Measurements from ENCODE around the gene CELSR2.

Gene CELSR2

DNA sequence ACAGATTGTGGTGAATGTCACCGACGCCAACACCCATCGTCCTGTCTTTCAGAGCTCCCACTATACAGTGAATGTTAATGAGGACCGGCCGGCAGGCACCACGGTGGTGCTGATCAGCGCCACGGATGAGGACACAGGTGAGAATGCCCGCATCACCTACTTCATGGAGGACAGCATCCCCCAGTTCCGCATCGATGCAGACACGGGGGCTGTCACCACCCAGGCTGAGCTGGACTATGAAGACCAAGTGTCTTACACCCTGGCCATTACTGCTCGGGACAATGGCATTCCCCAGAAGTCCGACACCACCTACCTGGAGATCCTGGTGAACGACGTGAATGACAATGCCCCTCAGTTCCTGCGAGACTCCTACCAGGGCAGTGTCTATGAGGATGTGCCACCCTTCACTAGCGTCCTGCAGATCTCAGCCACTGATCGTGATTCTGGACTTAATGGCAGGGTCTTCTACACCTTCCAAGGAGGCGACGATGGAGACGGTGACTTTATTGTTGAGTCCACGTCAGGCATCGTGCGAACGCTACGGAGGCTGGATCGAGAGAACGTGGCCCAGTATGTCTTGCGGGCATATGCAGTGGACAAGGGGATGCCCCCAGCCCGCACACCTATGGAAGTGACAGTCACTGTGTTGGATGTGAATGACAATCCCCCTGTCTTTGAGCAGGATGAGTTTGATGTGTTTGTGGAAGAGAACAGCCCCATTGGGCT, 3.0 kb downstream of the CELSR2 start:
- Mint-ChIP-seq H3K4me1 (ENCODE audit: low read depth) (peaks cover 4% of the 10 kb centered on the region), H3K27me3 (ENCODE audit: low read depth) (peaks cover 16% of the 10 kb centered on the region), H3K36me3 (ENCODE audit: low read depth) (no peaks in the 10 kb centered on the region), H3K9me3 (no peaks in the 10 kb centered on the region), H3K27ac (no peak overlapping the region), H3K4me3 (no peak overlapping the region)

DNA sequence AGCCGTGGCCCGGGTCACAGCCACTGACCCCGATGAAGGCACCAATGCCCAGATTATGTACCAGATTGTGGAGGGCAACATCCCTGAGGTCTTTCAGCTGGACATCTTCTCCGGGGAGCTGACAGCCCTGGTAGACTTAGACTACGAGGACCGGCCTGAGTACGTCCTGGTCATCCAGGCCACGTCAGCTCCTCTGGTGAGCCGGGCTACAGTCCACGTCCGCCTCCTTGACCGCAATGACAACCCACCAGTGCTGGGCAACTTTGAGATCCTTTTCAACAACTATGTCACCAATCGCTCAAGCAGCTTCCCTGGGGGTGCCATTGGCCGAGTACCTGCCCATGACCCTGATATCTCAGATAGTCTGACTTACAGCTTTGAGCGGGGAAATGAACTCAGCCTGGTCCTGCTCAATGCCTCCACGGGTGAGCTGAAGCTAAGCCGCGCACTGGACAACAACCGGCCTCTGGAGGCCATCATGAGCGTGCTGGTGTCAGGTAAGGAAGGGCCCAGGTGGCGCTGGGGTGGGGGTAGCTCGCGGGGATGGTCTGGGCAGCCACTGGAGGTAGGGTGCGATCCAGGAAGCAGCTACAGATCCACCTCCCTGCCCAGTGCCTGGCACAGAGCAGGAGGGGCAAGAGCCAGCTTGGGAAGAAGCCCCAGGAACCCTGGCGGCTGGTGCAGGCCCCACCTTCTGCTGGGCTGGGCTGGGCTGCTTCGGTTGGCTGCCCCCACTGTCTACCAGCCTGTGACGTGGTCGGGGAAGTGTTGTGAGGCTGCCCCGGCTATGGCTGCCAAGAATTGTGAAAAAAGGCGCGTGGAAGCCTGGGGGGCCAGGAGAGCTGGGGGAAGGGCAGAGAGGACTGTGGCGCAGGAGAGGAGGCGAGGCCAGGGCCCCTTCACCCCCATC, 3.8 kb downstream of the CELSR2 start:
- Mint-ChIP-seq H3K4me1 (ENCODE audit: low read depth) (peaks cover 4% of the 10 kb centered on the region), H3K4me3 (no peak overlapping the region), H3K9me3 (no peaks in the 10 kb centered on the region), H3K27me3 (ENCODE audit: low read depth) (peaks cover 16% of the 10 kb centered on the region), H3K36me3 (ENCODE audit: low read depth) (no peaks in the 10 kb centered on the region), H3K27ac (no peak overlapping the region)

DNA sequence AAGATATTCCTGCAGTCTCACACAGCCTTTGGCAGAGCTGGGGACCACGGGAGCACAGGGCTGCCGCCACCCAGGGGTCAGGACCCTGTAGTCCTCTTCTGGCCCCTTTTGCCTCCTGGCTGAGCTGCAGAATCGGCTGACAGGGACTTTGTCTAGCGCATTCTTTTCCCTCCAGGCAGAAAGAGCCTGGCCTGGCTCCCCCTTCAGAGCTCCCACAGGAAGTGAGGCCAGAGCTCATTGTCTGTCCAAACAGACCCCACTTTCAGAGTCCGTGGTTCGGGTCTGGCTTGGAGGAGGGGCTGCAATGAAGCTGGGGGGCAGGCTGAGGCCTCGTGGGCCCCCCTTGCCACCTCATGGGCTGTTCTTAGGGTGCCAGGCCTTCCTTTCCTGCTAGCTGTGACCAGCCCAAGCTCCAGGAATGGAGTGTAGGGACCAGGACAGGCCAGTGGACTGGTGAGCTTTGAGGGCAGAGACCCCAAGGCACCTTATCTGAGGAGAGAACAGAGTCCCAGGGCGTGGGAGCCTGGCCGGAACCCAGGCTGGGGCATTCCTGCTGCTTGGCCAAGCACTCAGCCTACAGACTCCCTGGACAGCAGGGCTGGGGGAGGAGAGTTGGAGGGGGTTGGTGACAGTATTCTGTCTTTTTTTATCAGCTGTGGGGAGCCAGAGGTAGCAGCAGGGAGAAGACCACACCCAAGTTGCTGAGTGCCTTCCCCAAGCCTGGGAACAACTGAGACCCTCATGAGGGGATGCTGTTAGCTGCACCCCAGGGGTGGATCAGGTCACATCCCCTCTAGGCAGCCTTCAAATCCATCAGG, 4.7 kb downstream of the CELSR2 start:
- Mint-ChIP-seq H3K9me3 (no peaks in the 10 kb centered on the region), H3K4me3 (no peak overlapping the region), H3K27ac (no peak overlapping the region), H3K36me3 (ENCODE audit: low read depth) (no peaks in the 10 kb centered on the region), H3K27me3 (ENCODE audit: low read depth) (peaks cover 14% of the 10 kb centered on the region), H3K4me1 (ENCODE audit: low read depth) (peaks cover 3% of the 10 kb centered on the region)

DNA sequence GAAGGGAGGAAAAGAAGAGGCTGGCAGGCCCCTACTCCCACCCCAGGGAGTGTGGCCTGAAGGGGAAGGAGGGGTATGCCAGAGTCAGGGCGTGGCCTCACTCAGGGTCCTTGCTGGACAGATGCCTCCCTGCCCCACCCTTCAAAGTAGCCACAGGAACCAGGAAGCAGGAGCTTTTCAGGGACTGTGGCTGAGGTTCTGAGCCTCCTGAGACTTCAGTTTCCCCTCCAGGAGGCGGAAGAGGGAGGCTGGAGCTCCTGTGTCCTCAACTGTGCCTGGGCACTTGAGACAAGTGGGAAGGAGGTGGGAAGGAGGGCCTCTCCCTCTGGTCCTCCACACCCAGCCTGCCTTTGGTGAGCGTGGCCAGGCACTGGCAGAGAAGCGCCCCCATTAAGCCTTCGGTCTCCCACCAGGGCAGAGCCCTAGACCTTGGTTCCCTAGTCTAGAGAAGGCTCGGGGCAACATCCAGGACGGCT, 5.3 kb downstream of the CELSR2 start:
- no peaks in the 10 kb centered on the region for H3K4me1 Mint-ChIP-seq (ENCODE audit: low read depth)
- H3K9me3 Mint-ChIP-seq: no peaks in the 10 kb centered on the region
- H3K27ac Mint-ChIP-seq: no peak overlapping the region

DNA sequence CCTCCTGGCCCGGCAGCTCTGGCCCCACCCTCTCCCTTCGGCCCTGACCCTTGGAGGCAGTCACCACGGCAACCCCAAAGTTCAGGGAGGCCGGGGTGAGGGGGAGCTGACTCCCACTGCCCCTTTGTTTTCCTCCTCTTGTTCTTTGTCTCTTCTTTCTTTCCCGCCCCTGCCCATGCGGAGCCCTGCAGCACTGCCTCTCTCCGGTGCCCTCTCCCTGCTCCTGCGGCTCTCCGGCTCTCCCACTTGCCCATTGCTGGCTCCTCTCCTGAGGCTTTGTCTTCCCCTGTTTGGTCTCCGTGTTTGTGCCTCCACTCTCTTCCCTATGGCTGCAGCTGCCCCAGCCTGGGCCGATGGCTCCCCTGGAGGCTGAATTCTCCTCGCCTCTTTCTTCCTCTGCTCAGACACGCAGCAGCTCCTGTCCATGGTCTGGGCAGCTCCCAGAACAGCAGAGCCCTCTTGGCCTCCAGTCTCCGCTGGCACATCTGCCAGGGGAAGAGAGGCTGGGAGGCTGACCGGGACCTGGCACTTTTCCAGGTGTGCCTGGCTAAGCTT, 5.8 kb downstream of the CELSR2 start:
- Mint-ChIP-seq H3K27me3 (ENCODE audit: low read depth) (peaks cover 11% of the 10 kb centered on the region), H3K4me3 (no peak overlapping the region), H3K36me3 (ENCODE audit: low read depth) (no peaks in the 10 kb centered on the region), H3K27ac (no peak overlapping the region), H3K9me3 (no peaks in the 10 kb centered on the region), H3K4me1 (ENCODE audit: low read depth) (no peaks in the 10 kb centered on the region)

More for the DNA sequence above, 5.3 kb downstream of the CELSR2 start:
- Mint-ChIP-seq H3K27me3 (ENCODE audit: low read depth) (peaks cover 11% of the 10 kb centered on the region), H3K4me3 (no peak overlapping the region), H3K36me3 (ENCODE audit: low read depth) (no peaks in the 10 kb centered on the region)

DNA sequence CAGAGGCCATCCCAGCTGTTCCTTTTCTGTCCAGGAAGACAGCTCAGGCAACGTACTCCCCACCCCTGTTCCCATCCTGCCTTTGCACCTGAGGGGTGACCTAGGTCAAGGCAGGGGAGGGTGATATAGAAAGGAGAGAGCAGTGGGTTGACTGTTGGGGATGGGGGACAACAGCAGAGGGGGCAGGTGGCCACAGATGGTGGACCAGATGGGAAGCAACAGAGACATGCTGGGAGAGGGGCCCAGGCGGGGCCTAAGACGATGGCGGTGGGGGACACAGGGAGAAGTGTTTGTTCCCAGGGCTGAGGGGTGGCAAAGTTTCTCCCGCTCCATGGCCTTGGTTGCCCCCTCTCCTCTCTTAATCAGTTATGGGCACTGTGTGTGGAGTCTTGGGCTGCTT, 6.3 kb downstream of the CELSR2 start:
- H3K4me1 Mint-ChIP-seq (ENCODE audit: low read depth): no peaks in the 10 kb centered on the region
- H3K9me3 Mint-ChIP-seq: no peaks in the 10 kb centered on the region
- H3K36me3 Mint-ChIP-seq (ENCODE audit: low read depth): no peaks in the 10 kb centered on the region
- peaks cover 9% of the 10 kb centered on the region for H3K27me3 Mint-ChIP-seq (ENCODE audit: low read depth)
- no peak overlapping the region for H3K27ac Mint-ChIP-seq
- no peak overlapping the region for H3K4me3 Mint-ChIP-seq

DNA sequence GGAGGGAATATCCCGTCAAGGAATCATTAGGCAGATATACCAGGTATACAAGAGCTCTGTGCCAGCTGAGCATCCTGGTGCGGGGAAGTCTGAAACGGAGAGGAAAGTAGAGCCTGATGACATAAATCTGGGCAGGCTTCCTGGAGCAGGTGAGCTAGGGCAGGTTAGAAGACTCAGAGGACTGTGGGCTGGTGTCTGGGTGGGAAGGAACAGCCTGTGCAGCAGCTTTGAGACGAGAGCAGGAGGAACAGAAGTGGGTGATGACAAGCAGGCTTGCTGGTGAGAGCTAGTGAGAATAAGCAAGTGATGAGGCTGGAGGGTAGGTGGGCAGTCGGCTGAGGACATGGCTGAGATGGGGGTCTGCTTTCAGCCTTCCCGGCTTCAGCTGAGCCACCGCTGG, 6.7 kb downstream of the CELSR2 start:
- no peaks in the 10 kb centered on the region for H3K4me1 Mint-ChIP-seq (ENCODE audit: low read depth)
- peak overlapping the region; percentile 5 for H3K27ac Mint-ChIP-seq
- H3K36me3 Mint-ChIP-seq (ENCODE audit: low read depth): no peaks in the 10 kb centered on the region
- H3K9me3 Mint-ChIP-seq: no peaks in the 10 kb centered on the region
- peaks cover 6% of the 10 kb centered on the region for H3K27me3 Mint-ChIP-seq (ENCODE audit: low read depth)
- H3K4me3 Mint-ChIP-seq: no peak overlapping the region

DNA sequence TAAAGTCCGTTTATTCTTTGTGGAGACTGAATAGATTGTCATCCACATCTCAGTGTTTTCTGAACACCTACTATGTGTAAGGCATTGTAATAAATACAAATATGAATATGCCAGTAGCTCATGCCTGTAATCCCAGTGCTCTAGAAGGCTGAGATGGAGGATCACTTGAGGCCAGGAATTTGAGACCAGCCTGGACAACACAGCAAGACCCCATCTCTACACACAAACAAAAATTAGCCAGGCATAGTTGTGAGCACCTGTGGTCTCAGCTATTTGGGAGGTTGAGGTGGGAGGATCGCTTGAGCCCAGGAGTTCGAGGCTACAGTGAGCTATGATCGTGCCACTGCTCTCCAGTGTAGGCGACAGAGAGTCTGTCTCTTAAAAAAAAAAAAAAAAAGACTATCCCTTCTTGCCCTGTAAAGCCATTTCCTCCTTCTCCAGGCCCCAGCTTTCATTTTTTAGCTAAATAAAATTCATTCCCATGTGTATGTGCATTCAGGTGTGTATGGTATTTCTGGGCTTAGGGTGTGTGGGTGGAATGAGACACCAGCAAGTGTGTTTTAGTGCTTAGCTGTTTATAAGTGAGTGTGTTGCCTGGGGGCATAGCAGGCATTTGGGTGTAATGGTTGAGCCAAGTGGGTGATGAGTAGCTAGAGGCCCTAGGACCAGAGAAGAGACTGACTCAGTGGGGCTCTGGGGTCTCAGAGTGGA, 7.8 kb downstream of the CELSR2 start:
- Mint-ChIP-seq H3K36me3 (ENCODE audit: low read depth) (no peaks in the 10 kb centered on the region), H3K27ac (no peak overlapping the region), H3K4me3 (no peak overlapping the region), H3K9me3 (no peaks in the 10 kb centered on the region), H3K27me3 (ENCODE audit: low read depth) (no peaks in the 10 kb centered on the region), H3K4me1 (ENCODE audit: low read depth) (no peaks in the 10 kb centered on the region)

DNA sequence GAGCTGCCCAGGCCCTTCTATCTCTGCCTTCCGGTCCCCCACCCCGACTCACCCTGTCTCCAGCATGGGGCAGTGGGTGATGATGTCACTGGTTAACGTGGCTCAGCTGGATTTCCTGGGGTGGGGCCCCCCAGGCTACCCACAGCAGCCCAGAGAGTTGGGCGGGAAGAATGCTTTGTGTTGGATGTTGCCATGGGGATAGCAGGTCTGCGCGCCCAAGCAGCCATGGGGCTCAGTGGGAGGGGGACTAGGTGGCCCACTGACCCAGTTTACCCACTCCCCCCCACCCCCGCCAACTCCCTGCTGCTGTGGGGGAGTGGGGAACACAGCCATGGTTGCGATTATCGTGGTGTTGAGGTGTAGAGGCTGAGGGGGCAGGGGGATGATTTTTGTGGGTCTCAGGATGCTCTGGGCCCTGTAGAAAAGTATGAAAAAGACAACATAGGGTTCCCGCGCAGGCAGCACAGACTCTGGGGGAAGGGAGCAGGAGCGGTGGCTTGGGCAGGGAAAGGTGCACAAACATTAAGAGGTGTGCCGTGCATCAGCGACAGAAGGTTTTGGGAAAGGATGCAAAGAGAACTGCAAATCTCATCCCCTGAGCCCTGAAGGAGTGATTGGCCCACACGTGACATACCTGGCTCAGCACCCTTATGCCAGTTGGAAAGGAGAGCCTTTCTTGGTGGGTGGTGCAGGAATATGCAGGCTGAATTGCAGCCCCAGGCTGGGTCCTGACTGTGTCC, 8.5 kb downstream of the CELSR2 start:
- Mint-ChIP-seq H3K27ac (no peak overlapping the region), H3K4me3 (no peak overlapping the region), H3K27me3 (ENCODE audit: low read depth) (no peaks in the 10 kb centered on the region), H3K36me3 (ENCODE audit: low read depth) (no peaks in the 10 kb centered on the region), H3K4me1 (ENCODE audit: low read depth) (no peaks in the 10 kb centered on the region), H3K9me3 (no peaks in the 10 kb centered on the region)

DNA sequence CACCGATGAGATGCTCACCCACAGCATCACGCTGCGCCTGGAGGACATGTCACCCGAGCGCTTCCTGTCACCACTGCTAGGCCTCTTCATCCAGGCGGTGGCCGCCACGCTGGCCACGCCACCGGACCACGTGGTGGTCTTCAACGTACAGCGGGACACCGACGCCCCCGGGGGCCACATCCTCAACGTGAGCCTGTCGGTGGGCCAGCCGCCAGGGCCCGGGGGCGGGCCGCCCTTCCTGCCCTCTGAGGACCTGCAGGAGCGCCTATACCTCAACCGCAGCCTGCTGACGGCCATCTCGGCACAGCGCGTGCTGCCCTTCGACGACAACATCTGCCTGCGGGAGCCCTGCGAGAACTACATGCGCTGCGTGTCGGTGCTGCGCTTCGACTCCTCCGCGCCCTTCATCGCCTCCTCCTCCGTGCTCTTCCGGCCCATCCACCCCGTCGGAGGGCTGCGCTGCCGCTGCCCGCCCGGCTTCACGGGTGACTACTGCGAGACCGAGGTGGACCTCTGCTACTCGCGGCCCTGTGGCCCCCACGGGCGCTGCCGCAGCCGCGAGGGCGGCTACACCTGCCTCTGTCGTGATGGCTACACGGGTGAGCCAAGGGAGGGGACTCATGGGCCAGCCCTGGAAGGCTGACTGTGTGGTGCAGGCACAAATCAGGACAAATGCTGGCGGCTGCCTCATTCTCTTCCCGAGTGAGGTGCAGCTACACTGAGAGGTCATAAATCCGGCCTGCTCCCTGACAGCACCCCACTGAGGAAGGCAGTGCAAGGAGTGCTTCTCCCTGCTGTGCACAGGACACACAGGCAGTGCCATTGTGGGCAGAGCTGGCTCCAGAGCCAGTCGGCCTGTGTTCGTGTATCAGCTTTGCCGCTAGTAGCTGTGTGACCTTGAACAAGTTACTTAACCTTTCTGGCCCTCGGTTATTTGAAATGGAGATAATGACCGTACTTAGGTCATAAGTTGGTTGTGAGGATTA, 9.4 kb downstream of the CELSR2 start:
- H3K9me3 Mint-ChIP-seq: no peaks in the 10 kb centered on the region
- H3K4me1 Mint-ChIP-seq (ENCODE audit: low read depth): no peaks in the 10 kb centered on the region
- H3K4me3 Mint-ChIP-seq: no peak overlapping the region
- no peaks in the 10 kb centered on the region for H3K27me3 Mint-ChIP-seq (ENCODE audit: low read depth)
- H3K36me3 Mint-ChIP-seq (ENCODE audit: low read depth): no peaks in the 10 kb centered on the region
- H3K27ac Mint-ChIP-seq: no peak overlapping the region

DNA sequence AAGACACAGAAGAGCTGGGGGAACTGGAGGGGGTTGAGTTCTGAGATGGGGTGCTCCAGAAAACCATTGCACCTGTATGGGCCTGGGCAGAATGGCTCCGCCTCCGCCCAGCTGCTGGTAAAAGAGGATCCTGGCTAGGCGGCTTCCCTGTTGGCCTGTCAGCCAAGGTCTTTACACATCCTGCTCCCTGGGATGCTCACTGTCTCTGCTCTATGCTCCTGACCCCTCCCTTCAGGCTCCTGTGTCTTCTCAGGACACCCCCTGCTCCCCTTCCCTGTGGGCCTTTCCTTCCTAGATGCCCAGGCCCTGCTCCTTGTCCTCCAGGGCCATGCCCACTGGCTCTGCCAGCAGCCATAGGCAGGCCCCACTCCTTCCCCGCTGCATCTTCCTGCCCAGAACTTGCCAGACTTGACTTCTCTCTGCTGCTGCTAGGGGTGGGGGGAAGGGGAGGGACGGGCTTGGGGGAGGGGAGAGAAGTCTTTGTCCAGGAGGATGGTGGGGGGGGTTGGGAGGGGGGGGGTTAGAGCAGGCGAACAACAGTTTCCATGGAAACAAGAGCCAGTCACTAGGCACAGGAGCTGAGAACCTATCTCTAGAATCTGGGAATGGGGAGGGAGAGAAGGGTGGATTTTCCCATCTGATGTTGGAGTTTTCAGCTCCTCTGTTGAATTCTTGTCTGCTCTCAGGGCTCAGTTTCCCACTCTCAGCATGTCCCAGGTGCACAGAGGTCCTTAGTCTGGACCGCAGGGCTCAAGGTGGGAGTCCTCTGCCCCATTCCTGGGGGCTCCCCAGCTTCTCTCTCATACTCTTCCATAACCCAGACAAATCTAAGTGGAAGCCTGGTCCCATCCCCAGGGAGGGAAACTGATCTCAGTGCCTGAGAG, 10.6 kb downstream of the CELSR2 start:
- Mint-ChIP-seq H3K36me3 (ENCODE audit: low read depth) (no peaks in the 10 kb centered on the region), H3K27me3 (ENCODE audit: low read depth) (no peaks in the 10 kb centered on the region), H3K9me3 (no peaks in the 10 kb centered on the region), H3K4me3 (no peak overlapping the region), H3K4me1 (ENCODE audit: low read depth) (no peaks in the 10 kb centered on the region), H3K27ac (no peak overlapping the region)

DNA sequence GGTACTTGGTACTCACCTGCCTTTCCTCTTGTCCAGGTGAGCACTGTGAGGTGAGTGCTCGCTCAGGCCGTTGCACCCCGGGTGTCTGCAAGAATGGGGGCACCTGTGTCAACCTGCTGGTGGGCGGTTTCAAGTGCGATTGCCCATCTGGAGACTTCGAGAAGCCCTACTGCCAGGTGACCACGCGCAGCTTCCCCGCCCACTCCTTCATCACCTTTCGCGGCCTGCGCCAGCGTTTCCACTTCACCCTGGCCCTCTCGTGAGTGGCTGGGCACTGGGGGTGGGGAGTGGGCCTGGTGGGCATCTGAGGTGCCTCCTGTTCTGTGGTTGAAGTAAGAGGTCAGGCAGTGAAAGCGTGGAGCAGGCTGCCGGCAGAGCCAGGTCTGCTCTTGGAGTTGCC, 11.7 kb downstream of the CELSR2 start:
- H3K27me3 Mint-ChIP-seq (ENCODE audit: low read depth): no peaks in the 10 kb centered on the region
- no peaks in the 10 kb centered on the region for H3K4me1 Mint-ChIP-seq (ENCODE audit: low read depth)
- no peaks in the 10 kb centered on the region for H3K36me3 Mint-ChIP-seq (ENCODE audit: low read depth)
- H3K9me3 Mint-ChIP-seq: no peaks in the 10 kb centered on the region
- H3K27ac Mint-ChIP-seq: no peak overlapping the region
- no peak overlapping the region for H3K4me3 Mint-ChIP-seq
